IMR-90 (cell line): Measurements from ENCODE around the gene ZMIZ1.

Experiments used
- FOS ChIP-seq: fragments of 150-350 bp; IDR thresholded peaks from 2 replicates; pipeline ENCODE4 v1.6.1; 2016; ENCODE audit warnings: low read depth, low read length
- MXI1 ChIP-seq: IDR thresholded peaks from 2 replicates; pipeline ENCODE4 v1.6.1; 2012; ENCODE audit warnings: low read depth, mild to moderate bottlenecking, low read length, moderate library complexity, borderline replicate concordance
- NFE2L2 ChIP-seq: fragments of 150-350 bp; IDR thresholded peaks from 2 replicates; pipeline ENCODE4 v1.6.1; 2016; ENCODE audit warnings: low read depth, mild to moderate bottlenecking, low read length
- POLR2A ChIP-seq: IDR thresholded peaks from 2 replicates; pipeline ENCODE4 v1.6.1; 2012; ENCODE audit warnings: mild to moderate bottlenecking, low read depth, low read length
- RAD21 ChIP-seq: IDR thresholded peaks from 2 replicates; pipeline ENCODE4 v1.6.1; 2012; ENCODE audit warnings: low read length, improper control_type of control experiment
- RFX5 ChIP-seq: IDR thresholded peaks from 2 replicates; pipeline ENCODE4 v1.8.0; 2012; ENCODE audit warnings: low read depth, mild to moderate bottlenecking, low read length, moderate library complexity
- SMC3 ChIP-seq: fragments of 150-350 bp; IDR thresholded peaks from 2 replicates; pipeline ENCODE4 v1.6.1; 2016; ENCODE audit warnings: low read depth, mild to moderate bottlenecking, antibody characterized with exemption, low read length, moderate library complexity
- TF ChIP-seq, protein P1 (sequence below): conservative IDR thresholded peaks from 2 replicates; pipeline ENCODE4 v1.5.1; 2012; ENCODE audit warnings: mild to moderate bottlenecking, low read depth, low read length, improper control_type of control experiment
- TF ChIP-seq, protein P2 (sequence below): fragments of 150-350 bp; IDR thresholded peaks from 2 replicates; pipeline ENCODE4 v1.6.1; 2017; ENCODE audit warnings: mild to moderate bottlenecking, antibody characterized with exemption, low read length, low read depth

DNA sequence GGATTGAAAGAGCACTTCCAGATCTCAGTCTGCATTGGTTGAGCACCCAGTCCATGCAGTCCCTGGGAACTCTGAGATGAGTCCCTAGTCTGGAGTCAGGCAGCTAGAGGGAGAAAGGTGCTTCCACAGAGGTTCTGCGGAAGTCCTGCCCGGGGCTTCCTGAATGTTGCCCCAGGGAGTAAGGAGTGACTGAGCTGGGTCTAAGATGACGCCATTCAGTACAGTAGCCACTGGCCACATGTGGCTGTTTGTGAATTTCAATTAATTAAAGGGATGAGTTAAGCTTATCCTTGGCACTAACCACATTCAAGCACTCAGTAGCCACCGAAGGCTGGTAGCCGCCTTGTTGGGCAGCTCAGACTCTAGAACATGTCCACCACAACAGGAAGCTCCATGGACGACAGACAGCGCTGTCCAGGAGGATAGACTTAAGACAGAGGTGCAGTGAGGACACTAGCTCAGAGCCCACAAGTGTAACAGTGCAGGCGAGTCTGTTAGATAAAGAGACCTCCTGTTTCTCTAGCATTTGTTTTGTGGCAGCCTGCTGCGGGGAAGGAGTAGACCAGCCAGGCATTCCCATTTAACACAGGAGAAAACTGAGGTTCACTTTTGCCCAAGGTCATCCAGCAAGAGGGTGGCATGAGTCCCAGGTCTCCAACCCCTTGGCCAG, 176.9 kb downstream of the ZMIZ1 start:
- TF ChIP-seq, protein P1, sequence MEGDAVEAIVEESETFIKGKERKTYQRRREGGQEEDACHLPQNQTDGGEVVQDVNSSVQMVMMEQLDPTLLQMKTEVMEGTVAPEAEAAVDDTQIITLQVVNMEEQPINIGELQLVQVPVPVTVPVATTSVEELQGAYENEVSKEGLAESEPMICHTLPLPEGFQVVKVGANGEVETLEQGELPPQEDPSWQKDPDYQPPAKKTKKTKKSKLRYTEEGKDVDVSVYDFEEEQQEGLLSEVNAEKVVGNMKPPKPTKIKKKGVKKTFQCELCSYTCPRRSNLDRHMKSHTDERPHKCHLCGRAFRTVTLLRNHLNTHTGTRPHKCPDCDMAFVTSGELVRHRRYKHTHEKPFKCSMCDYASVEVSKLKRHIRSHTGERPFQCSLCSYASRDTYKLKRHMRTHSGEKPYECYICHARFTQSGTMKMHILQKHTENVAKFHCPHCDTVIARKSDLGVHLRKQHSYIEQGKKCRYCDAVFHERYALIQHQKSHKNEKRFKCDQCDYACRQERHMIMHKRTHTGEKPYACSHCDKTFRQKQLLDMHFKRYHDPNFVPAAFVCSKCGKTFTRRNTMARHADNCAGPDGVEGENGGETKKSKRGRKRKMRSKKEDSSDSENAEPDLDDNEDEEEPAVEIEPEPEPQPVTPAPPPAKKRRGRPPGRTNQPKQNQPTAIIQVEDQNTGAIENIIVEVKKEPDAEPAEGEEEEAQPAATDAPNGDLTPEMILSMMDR = no peak
- no peak for TF ChIP-seq POLR2A
- TF ChIP-seq RAD21 = no peak
- TF ChIP-seq, protein P2, sequence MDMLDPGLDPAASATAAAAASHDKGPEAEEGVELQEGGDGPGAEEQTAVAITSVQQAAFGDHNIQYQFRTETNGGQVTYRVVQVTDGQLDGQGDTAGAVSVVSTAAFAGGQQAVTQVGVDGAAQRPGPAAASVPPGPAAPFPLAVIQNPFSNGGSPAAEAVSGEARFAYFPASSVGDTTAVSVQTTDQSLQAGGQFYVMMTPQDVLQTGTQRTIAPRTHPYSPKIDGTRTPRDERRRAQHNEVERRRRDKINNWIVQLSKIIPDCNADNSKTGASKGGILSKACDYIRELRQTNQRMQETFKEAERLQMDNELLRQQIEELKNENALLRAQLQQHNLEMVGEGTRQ = no peak
- no peak for TF ChIP-seq FOS
- TF ChIP-seq MXI1 = no peak
- TF ChIP-seq RFX5 = no peak
- no peak for TF ChIP-seq NFE2L2
- TF ChIP-seq SMC3 = no peak
